T-helper 1 cell treated with Interleukin-12 subunit alpha and Interleukin-12 subunit beta and Interleukin-4 antibody, amounts not matched to agents 30 μg/mL and 1 μg/mL, for 36 hours (primary cell): ENCODE data around the gene HESX1.
A peak's percentile ranks its signal among the peaks of the same experiment; 100 is the strongest.

Experiments
- H3K27ac Mint-ChIP-seq: one replicate; pipeline ENCODE4 v1.8.0; 2021; ENCODE audit warnings: mild to moderate bottlenecking, mixed read lengths
- H3K27me3 Mint-ChIP-seq: one replicate; pipeline ENCODE4 v1.8.0; 2021; ENCODE audit warnings: low read depth, mixed read lengths
- H3K36me3 Mint-ChIP-seq: one replicate; pipeline ENCODE4 v1.8.0; 2021; ENCODE audit warnings: low read depth, mixed read lengths
- H3K4me1 Mint-ChIP-seq: one replicate; pipeline ENCODE4 v1.8.0; 2021; ENCODE audit warnings: low read depth, mixed read lengths
- H3K4me3 Mint-ChIP-seq: one replicate; pipeline ENCODE4 v1.8.0; 2021; ENCODE audit warnings: mild to moderate bottlenecking, moderate library complexity, mixed read lengths
- H3K9me3 Mint-ChIP-seq: one replicate; pipeline ENCODE4 v1.8.0; 2021; ENCODE audit warnings: mixed read lengths

The HESX1 gene

GRCh38 chr3:57199895-57200297, at the start of gene HESX1:
HESX1 (minus strand) TSS chr3:57199978; CDS start chr3:57199918, 60 bp downstream.
- no peak within 1 kb of the TSS for H3K27ac Mint-ChIP-seq
- H3K36me3 Mint-ChIP-seq: no peaks in the 10 kb centered on the region
- peaks cover 1% of the 10 kb centered on the region for H3K4me1 Mint-ChIP-seq
- peaks cover 9% of the 10 kb centered on the region for H3K27me3 Mint-ChIP-seq
- no peaks in the 10 kb centered on the region for H3K9me3 Mint-ChIP-seq
- no peak within 1 kb of the TSS for H3K4me3 Mint-ChIP-seq

GRCh38 chr3:57244946-57245345, 45.2 kb upstream of the HESX1 start:
- no peaks in the 10 kb centered on the region for H3K4me1 Mint-ChIP-seq
- H3K36me3 Mint-ChIP-seq: peaks cover 40% of the 10 kb centered on the region
- no peaks in the 10 kb centered on the region for H3K27me3 Mint-ChIP-seq
- no peaks in the 10 kb centered on the region for H3K9me3 Mint-ChIP-seq
- H3K4me3 Mint-ChIP-seq: no peak overlapping the region
- H3K27ac Mint-ChIP-seq: no peak overlapping the region

- Mint-ChIP-seq H3K9me3 (peaks cover 7% of the 10 kb centered on the region), H3K27ac (no peak overlapping the region), H3K4me3 (no peak overlapping the region)
These were observed 35.1 kb upstream of the HESX1 start for GRCh38 chr3:57234613-57235575.

GRCh38 chr3:57233799-57234198, 34.0 kb upstream of the HESX1 start:
- Mint-ChIP-seq H3K27me3 (no peaks in the 10 kb centered on the region), H3K4me3 (no peak overlapping the region), H3K9me3 (peaks cover 2% of the 10 kb centered on the region), H3K27ac (no peak overlapping the region), H3K4me1 (peaks cover 18% of the 10 kb centered on the region), H3K36me3 (peaks cover 9% of the 10 kb centered on the region)

More at GRCh38 chr3:57234613-57235575, 35.1 kb upstream of the HESX1 start:
- Mint-ChIP-seq H3K27me3 (no peaks in the 10 kb centered on the region), H3K36me3 (peaks cover 15% of the 10 kb centered on the region), H3K4me1 (peaks cover 12% of the 10 kb centered on the region)

- Mint-ChIP-seq H3K27ac (no peak overlapping the region), H3K27me3 (no peaks in the 10 kb centered on the region), H3K4me3 (no peak overlapping the region), H3K4me1 (peaks cover 25% of the 10 kb centered on the region), H3K9me3 (no peaks in the 10 kb centered on the region), H3K36me3 (peaks cover 2% of the 10 kb centered on the region)
These were observed 30.2 kb upstream of the HESX1 start for GRCh38 chr3:57230006-57230405.

- peaks cover 2% of the 10 kb centered on the region for H3K36me3 Mint-ChIP-seq
- no peaks in the 10 kb centered on the region for H3K27me3 Mint-ChIP-seq
These were observed 28.4 kb upstream of the HESX1 start for GRCh38 chr3:57227930-57228751.

GRCh38 chr3:57227204-57227929, 27.6 kb upstream of the HESX1 start, which contains the start of gene APPL1:
APPL1 (plus strand) TSS chr3:57227729; CDS start chr3:57227884, 155 bp downstream.
- Mint-ChIP-seq H3K4me3 (peak within 1 kb of the TSS; percentile 93), H3K27ac (peak within 1 kb of the TSS; percentile 84), H3K9me3 (no peaks in the 10 kb centered on the region), H3K36me3 (peaks cover 2% of the 10 kb centered on the region), H3K27me3 (no peaks in the 10 kb centered on the region), H3K4me1 (peaks cover 23% of the 10 kb centered on the region)

More at GRCh38 chr3:57227930-57228751, 28.4 kb upstream of the HESX1 start:
- Mint-ChIP-seq H3K4me1 (peaks cover 24% of the 10 kb centered on the region), H3K27ac (peak overlapping the region; percentile 84), H3K4me3 (peak overlapping the region; percentile 93), H3K9me3 (no peaks in the 10 kb centered on the region)

- Mint-ChIP-seq H3K4me3 (peak overlapping the region; percentile 6), H3K9me3 (no peaks in the 10 kb centered on the region), H3K27ac (no peak overlapping the region)
These were observed 26.4 kb upstream of the HESX1 start for GRCh38 chr3:57226176-57226575.

GRCh38 chr3:57224856-57225255, 25.1 kb upstream of the HESX1 start:
- Mint-ChIP-seq H3K9me3 (no peaks in the 10 kb centered on the region), H3K4me1 (peaks cover 19% of the 10 kb centered on the region), H3K36me3 (peaks cover 2% of the 10 kb centered on the region), H3K27ac (no peak overlapping the region), H3K4me3 (no peak overlapping the region), H3K27me3 (no peaks in the 10 kb centered on the region)

More at GRCh38 chr3:57226176-57226575, 26.4 kb upstream of the HESX1 start:
- H3K36me3 Mint-ChIP-seq: peaks cover 2% of the 10 kb centered on the region
- H3K27me3 Mint-ChIP-seq: no peaks in the 10 kb centered on the region
- H3K4me1 Mint-ChIP-seq: peaks cover 23% of the 10 kb centered on the region

- H3K4me1 Mint-ChIP-seq: peaks cover 7% of the 10 kb centered on the region
- H3K36me3 Mint-ChIP-seq: no peaks in the 10 kb centered on the region
- no peak overlapping the region for H3K4me3 Mint-ChIP-seq
- no peak overlapping the region for H3K27ac Mint-ChIP-seq
- H3K27me3 Mint-ChIP-seq: peaks cover 11% of the 10 kb centered on the region
- H3K9me3 Mint-ChIP-seq: no peaks in the 10 kb centered on the region
These were observed 22.1 kb upstream of the HESX1 start for GRCh38 chr3:57221883-57222282.

- H3K27me3 Mint-ChIP-seq: no peaks in the 10 kb centered on the region
- no peaks in the 10 kb centered on the region for H3K36me3 Mint-ChIP-seq
- H3K4me1 Mint-ChIP-seq: no peaks in the 10 kb centered on the region
- H3K4me3 Mint-ChIP-seq: no peak overlapping the region
- H3K9me3 Mint-ChIP-seq: no peaks in the 10 kb centered on the region
- no peak overlapping the region for H3K27ac Mint-ChIP-seq
These were observed 6.6 kb upstream of the HESX1 start for GRCh38 chr3:57206423-57206822.

- Mint-ChIP-seq H3K9me3 (no peaks in the 10 kb centered on the region), H3K27me3 (peaks cover 33% of the 10 kb centered on the region), H3K4me1 (peaks cover 1% of the 10 kb centered on the region), H3K36me3 (no peaks in the 10 kb centered on the region), H3K27ac (no peak overlapping the region), H3K4me3 (no peak overlapping the region)
These were observed 5.1 kb downstream of the HESX1 start for GRCh38 chr3:57194641-57195040.

GRCh38 chr3:57192028-57192427, 7.8 kb downstream of the HESX1 start:
- Mint-ChIP-seq H3K27ac (no peak overlapping the region), H3K4me1 (peaks cover 1% of the 10 kb centered on the region), H3K4me3 (no peak overlapping the region), H3K27me3 (peaks cover 33% of the 10 kb centered on the region), H3K9me3 (no peaks in the 10 kb centered on the region), H3K36me3 (no peaks in the 10 kb centered on the region)

GRCh38 chr3:57184526-57184925, 15.3 kb downstream of the HESX1 start:
- no peak overlapping the region for H3K27ac Mint-ChIP-seq
- H3K4me1 Mint-ChIP-seq: no peaks in the 10 kb centered on the region
- no peaks in the 10 kb centered on the region for H3K9me3 Mint-ChIP-seq
- H3K27me3 Mint-ChIP-seq: peaks cover 18% of the 10 kb centered on the region
- H3K36me3 Mint-ChIP-seq: no peaks in the 10 kb centered on the region
- no peak overlapping the region for H3K4me3 Mint-ChIP-seq
